ENCODE measurements around the gene GFAP.

DNA sequence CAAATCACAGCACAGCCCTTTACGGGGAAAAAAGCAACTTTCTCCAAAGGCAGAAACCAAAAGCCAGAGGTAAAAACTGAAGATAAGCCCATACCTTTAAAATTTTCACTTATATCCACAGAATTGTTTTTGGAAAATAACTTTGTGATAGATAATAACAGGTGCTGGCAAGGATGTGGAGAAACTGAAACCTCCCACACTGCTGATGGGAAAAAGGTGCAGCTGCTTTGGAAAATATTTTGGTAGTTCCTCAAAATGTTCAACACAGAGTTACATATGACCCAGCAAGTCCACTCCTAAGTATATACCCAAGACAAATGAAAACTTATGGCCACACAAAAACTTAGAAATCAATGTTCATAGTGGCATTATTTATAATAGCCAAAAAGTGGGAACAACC, 28.3 kb downstream of the GFAP start:
- TF ChIP-seq, protein P1, sequence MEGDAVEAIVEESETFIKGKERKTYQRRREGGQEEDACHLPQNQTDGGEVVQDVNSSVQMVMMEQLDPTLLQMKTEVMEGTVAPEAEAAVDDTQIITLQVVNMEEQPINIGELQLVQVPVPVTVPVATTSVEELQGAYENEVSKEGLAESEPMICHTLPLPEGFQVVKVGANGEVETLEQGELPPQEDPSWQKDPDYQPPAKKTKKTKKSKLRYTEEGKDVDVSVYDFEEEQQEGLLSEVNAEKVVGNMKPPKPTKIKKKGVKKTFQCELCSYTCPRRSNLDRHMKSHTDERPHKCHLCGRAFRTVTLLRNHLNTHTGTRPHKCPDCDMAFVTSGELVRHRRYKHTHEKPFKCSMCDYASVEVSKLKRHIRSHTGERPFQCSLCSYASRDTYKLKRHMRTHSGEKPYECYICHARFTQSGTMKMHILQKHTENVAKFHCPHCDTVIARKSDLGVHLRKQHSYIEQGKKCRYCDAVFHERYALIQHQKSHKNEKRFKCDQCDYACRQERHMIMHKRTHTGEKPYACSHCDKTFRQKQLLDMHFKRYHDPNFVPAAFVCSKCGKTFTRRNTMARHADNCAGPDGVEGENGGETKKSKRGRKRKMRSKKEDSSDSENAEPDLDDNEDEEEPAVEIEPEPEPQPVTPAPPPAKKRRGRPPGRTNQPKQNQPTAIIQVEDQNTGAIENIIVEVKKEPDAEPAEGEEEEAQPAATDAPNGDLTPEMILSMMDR (IDR thresholded peaks at IDR 0.05) = no peak
- TF ChIP-seq POLR2A (IDR thresholded peaks at IDR 0.05) = no peak
